CD8-positive, alpha-beta memory T cell (primary cell): ENCODE data around the gene FREY1. TPM values are rescaled to one million over a fixed set of nuclear protein-coding genes. Genes with fewer than 3 reads are reported as not detected.

Experiments
- CTCF ChIA-PET: fragments of 350-600 bp; sonication (Branson Sonifier 250); formaldehyde crosslinking; loops from one replicate; lab custom pipeline; 2021; ENCODE audit warnings: antibody characterized with exemption; lab: Charles Lee
- POLR2A ChIA-PET: fragments of 350-600 bp; sonication (Branson Sonifier 250); formaldehyde crosslinking; loops from one replicate; lab custom pipeline; 2021; ENCODE audit warnings: antibody characterized with exemption; lab: Charles Lee
- DNase-seq, 5 donors: peaks; one replicate each; pipeline versions ENCODE4 v3.0.0 to v3.0.0-alpha.2; 2020 to 2022; ENCODE audit warnings: mixed read lengths in 1 of 5
- H3K27ac ChIP-seq: one replicate; pipeline ENCODE4 v1.7.0; 2013; ENCODE audit warnings: low read depth, mild to moderate bottlenecking, low read length, moderate library complexity
- H3K27me3 ChIP-seq: 2 replicates; pipeline ENCODE4 v1.7.0; 2013; ENCODE audit warnings: low read length, mild to moderate bottlenecking; ENCODE audit not compliant: insufficient read depth, poor library complexity, severe bottlenecking
- H3K36me3 ChIP-seq: 2 replicates; pipeline ENCODE4 v1.7.0; 2013; ENCODE audit warnings: mild to moderate bottlenecking, low read length, moderate library complexity; ENCODE audit not compliant: insufficient read depth
- H3K4me1 ChIP-seq: 2 replicates; pipeline ENCODE4 v1.7.0; 2013; ENCODE audit warnings: mild to moderate bottlenecking, low read length, moderate library complexity; ENCODE audit not compliant: insufficient read depth
- H3K4me3 ChIP-seq: 2 replicates; pipeline ENCODE4 v1.7.0; 2013; ENCODE audit warnings: mild to moderate bottlenecking, low read length
- H3K9me3 ChIP-seq: 2 replicates; pipeline ENCODE4 v1.7.0; 2013; ENCODE audit warnings: mild to moderate bottlenecking, low read length
- H3K27ac Mint-ChIP-seq, 8 donors: one replicate each; pipeline ENCODE4 v1.8.0; 2020 to 2021; ENCODE audit warnings: mixed read lengths in 8 of 8, mild to moderate bottlenecking in 6 of 8, inconsistent platforms in 3 of 8, moderate library complexity in 3 of 8
- H3K27me3 Mint-ChIP-seq, 2 donors: one replicate each; pipeline ENCODE4 v1.8.0; 2020 to 2021; ENCODE audit warnings: mixed read lengths in 2 of 2, mild to moderate bottlenecking in 1 of 2, moderate library complexity in 1 of 2
- H3K36me3 Mint-ChIP-seq, 3 donors: one replicate each; pipeline ENCODE4 v1.8.0; 2020 to 2021; ENCODE audit warnings: mixed read lengths in 3 of 3, inconsistent platforms in 1 of 3, mild to moderate bottlenecking in 1 of 3
- H3K4me1 Mint-ChIP-seq, 3 donors: one replicate each; pipeline ENCODE4 v1.8.0; 2020 to 2021; ENCODE audit warnings: mixed read lengths in 3 of 3, inconsistent platforms in 1 of 3, mild to moderate bottlenecking in 1 of 3
- H3K4me3 Mint-ChIP-seq, 7 donors: one replicate each; pipeline ENCODE4 v1.8.0; 2020 to 2021; ENCODE audit warnings: mixed read lengths in 7 of 7, mild to moderate bottlenecking in 6 of 7, moderate library complexity in 4 of 7, inconsistent platforms in 2 of 7
- H3K9me3 Mint-ChIP-seq, 5 donors: one replicate each; pipeline ENCODE4 v1.8.0; 2020 to 2022; ENCODE audit warnings: mixed read lengths in 5 of 5, mild to moderate bottlenecking in 3 of 5, moderate library complexity in 2 of 5, inconsistent platforms in 1 of 5
- polyA plus RNA-seq: library from polyadenylated mRNA; unstranded; fragments of 300-500 nt; fragmentation: Illumina TruSeq; gene quantifications from one replicate; pipeline ENCODE4 v1.2.3, GENCODE V29; 2021
- total RNA-seq, 2 experiments: library from RNA; stranded (reverse); gene quantifications; one replicate each; pipeline ENCODE4 v1.2.3, GENCODE V29; 2021

Gene FREY1
- total and polyA plus RNA-seq, 3 experiments from 2014 or later, result 0.43 to 2.0 (median 1.1) TPM

GRCh38 chr11:45860348-45860747 is 46.7 kb downstream of the FREY1 start:
- Histone ChIP-seq H3K27ac (no peak overlapping the region), H3K9me3 (no peaks in the 10 kb centered on the region), H3K4me3 (no peak overlapping the region), H3K36me3 (peaks cover 84% of the 10 kb centered on the region), H3K4me1 (no peaks in the 10 kb centered on the region), H3K27me3 (no peaks in the 10 kb centered on the region)
- peaks cover 0 to 6% (median 3%) of the 10 kb centered on the region in 3 donors for H3K4me1 Mint-ChIP-seq
- no peaks in the 10 kb centered on the region for H3K27me3 Mint-ChIP-seq
- no peak overlapping the region for H3K4me3 Mint-ChIP-seq
- DNase-seq, result no peak
- POLR2A ChIA-PET, result no interaction called here
- H3K27ac Mint-ChIP-seq, result peak overlapping the region in 1 of 8 donors; percentile 47
- H3K36me3 Mint-ChIP-seq, result peaks cover 13 to 90% (median 34%) of the 10 kb centered on the region in 3 donors
- CTCF ChIA-PET, result interaction anchor here (1.2 to 2.1 kb wide), 2 partner anchors 13 to 14 kb away, joined by 3 to 5 read pairs; partner anchors contain the start of gene CRY2
- H3K9me3 Mint-ChIP-seq, result no peaks in the 10 kb centered on the region

- H3K27ac Mint-ChIP-seq, result no peak overlapping the region
- H3K27ac ChIP-seq, result no peak overlapping the region
- peaks cover 0 to 6% (median 6%) of the 10 kb centered on the region in 3 donors for H3K4me1 Mint-ChIP-seq
- H3K4me3 Mint-ChIP-seq, result peak overlapping the region in 1 of 7 donors; percentile 16
- peaks cover 86% of the 10 kb centered on the region for H3K36me3 ChIP-seq
- H3K4me1 ChIP-seq, result no peaks in the 10 kb centered on the region
- H3K9me3 Mint-ChIP-seq, result no peaks in the 10 kb centered on the region
- H3K4me3 ChIP-seq, result no peak overlapping the region
- H3K36me3 Mint-ChIP-seq, result peaks cover 13 to 88% (median 29%) of the 10 kb centered on the region in 3 donors
- H3K27me3 Mint-ChIP-seq, result no peaks in the 10 kb centered on the region
- no peaks in the 10 kb centered on the region for H3K27me3 ChIP-seq
- no peak for DNase-seq
- ChIA-PET POLR2A (no interaction called here), CTCF (interaction anchor here (1.2 to 2.1 kb wide), 2 partner anchors 13 to 14 kb away, joined by 3 to 5 read pairs; partner anchors contain the start of gene CRY2)
- no peaks in the 10 kb centered on the region for H3K9me3 ChIP-seq
Measured at GRCh38 chr11:45859661-45860140, 47.4 kb downstream of the FREY1 start.

GRCh38 chr11:45858751-45859398 is 48.2 kb downstream of the FREY1 start:
- peaks cover 13 to 89% (median 29%) of the 10 kb centered on the region in 3 donors for H3K36me3 Mint-ChIP-seq
- H3K27me3 Mint-ChIP-seq, result no peaks in the 10 kb centered on the region
- ChIA-PET POLR2A (no interaction called here), CTCF (no interaction called here)
- H3K4me3 Mint-ChIP-seq, result no peak overlapping the region
- Histone ChIP-seq H3K4me1 (no peaks in the 10 kb centered on the region), H3K27ac (no peak overlapping the region), H3K9me3 (no peaks in the 10 kb centered on the region), H3K36me3 (peaks cover 84% of the 10 kb centered on the region), H3K27me3 (no peaks in the 10 kb centered on the region), H3K4me3 (no peak overlapping the region)
- H3K4me1 Mint-ChIP-seq, result peaks cover 0 to 9% (median 6%) of the 10 kb centered on the region in 3 donors
- H3K27ac Mint-ChIP-seq, result peak overlapping the region in 2 of 8 donors; percentile 40 to 62
- H3K9me3 Mint-ChIP-seq, result no peaks in the 10 kb centered on the region
- no peak for DNase-seq

DNA sequence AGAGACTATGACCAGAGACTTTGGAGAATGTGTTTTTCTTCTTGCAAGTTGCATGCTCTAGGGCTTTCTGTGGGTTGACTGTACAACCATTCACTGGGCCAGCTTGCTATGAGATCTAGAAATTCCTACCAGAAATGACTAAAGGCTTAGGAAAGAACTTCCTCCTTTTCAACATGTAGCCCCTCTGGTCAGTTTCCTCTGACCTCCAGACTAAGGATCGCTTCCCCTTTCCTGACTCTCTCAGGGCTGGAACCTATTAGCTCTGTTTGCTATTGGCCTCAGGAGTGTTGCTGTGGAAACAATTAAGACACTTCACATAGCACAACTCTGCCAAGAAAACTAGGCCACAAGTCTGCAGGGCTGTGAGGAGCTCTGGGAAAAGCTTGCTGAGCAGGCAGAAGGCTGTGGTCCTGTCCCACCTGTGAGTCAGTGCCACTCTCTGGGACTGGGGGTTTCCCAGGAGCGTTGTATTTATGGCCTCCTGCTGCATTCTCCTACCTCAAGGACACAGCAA is 49.1 kb downstream of the FREY1 start:
- no peak overlapping the region for H3K4me3 Mint-ChIP-seq
- H3K9me3 Mint-ChIP-seq, result no peaks in the 10 kb centered on the region
- H3K36me3 Mint-ChIP-seq, result peaks cover 10 to 82% (median 27%) of the 10 kb centered on the region in 3 donors
- no peak for DNase-seq
- H3K4me1 Mint-ChIP-seq, result peaks cover 0 to 18% (median 6%) of the 10 kb centered on the region in 3 donors
- Histone ChIP-seq H3K27me3 (no peaks in the 10 kb centered on the region), H3K36me3 (peaks cover 81% of the 10 kb centered on the region), H3K4me3 (no peak overlapping the region), H3K27ac (no peak overlapping the region), H3K4me1 (no peaks in the 10 kb centered on the region), H3K9me3 (no peaks in the 10 kb centered on the region)
- POLR2A ChIA-PET, result no interaction called here
- no peaks in the 10 kb centered on the region for H3K27me3 Mint-ChIP-seq
- CTCF ChIA-PET, result no interaction called here
- H3K27ac Mint-ChIP-seq, result peak overlapping the region in 1 of 8 donors; percentile 62

Other genes with a start within 250 kb of the FREY1 start
- gene CHST1, start 241.6 kb downstream of the FREY1 start, total RNA-seq, result under 1 TPM; 0.80 to 0.94 TPM
- not detected for gene CHST1, start 241.6 kb downstream of the FREY1 start, polyA plus RNA-seq
- 10 to 100 TPM; 17.7 to 18.1 TPM for gene SLC35C1, start 102.1 kb downstream of the FREY1 start, total RNA-seq
- gene SLC35C1, start 102.1 kb downstream of the FREY1 start, polyA plus RNA-seq, result 22.4 TPM
- 10 to 100 TPM; 16.6 to 17.8 TPM for gene CRY2, start 59.8 kb downstream of the FREY1 start, total RNA-seq
- 27.1 TPM for gene CRY2, start 59.8 kb downstream of the FREY1 start, polyA plus RNA-seq
- gene MAPK8IP1, start 21.6 kb downstream of the FREY1 start, total RNA-seq, result 1 to 10 TPM in 1 of 2 experiments, under 1 TPM in 1; 0.98 to 1.1 TPM
- gene MAPK8IP1, start 21.6 kb downstream of the FREY1 start, polyA plus RNA-seq, result 0.23 TPM
- gene PEX16, start 10.6 kb upstream of the FREY1 start, total RNA-seq, result 10 to 100 TPM; 35.1 to 43.2 TPM
- 63.4 TPM for gene PEX16, start 10.6 kb upstream of the FREY1 start, polyA plus RNA-seq
- gene LARGE2, start 15.4 kb upstream of the FREY1 start, total RNA-seq, result 1 to 10 TPM; 2.6 to 3.2 TPM
- gene LARGE2, start 15.4 kb upstream of the FREY1 start, polyA plus RNA-seq, result 14.4 TPM
- gene PHF21A, start 214.2 kb upstream of the FREY1 start, total RNA-seq, result 10 to 100 TPM; 30.5 to 33.5 TPM
- 14.1 TPM for gene PHF21A, start 214.2 kb upstream of the FREY1 start, polyA plus RNA-seq